GM19395 (cell line): ENCODE results near the gene FAM72B.
"Not testable (repeated sequence)": the region's sequence is repeated elsewhere in the genome, so short reads cannot be mapped to it uniquely, and the experiment has no call there.

ENCODE experiments used
- ATAC-seq: cut with Tn5 transposase; IDR thresholded peaks from one replicate; pipeline ENCODE4 v1.9.1; 2021; ENCODE audit warnings: mild to moderate bottlenecking, moderate library complexity; ENCODE audit not compliant: unreplicated experiment

The FAM72B gene

GRCh38 chr1:121200985-121201981, 17.1 kb upstream of the FAM72B start:
- ATAC-seq = not testable (repeated sequence)

- ATAC-seq = not testable (repeated sequence)
These were observed 16.1 kb upstream of the FAM72B start for GRCh38 chr1:121200232-121200631.

GRCh38 chr1:121199763-121200162, 15.6 kb upstream of the FAM72B start:
- not testable (repeated sequence) for ATAC-seq

- not testable (repeated sequence) for ATAC-seq
These were observed 13.1 kb upstream of the FAM72B start for GRCh38 chr1:121197095-121197882.

GRCh38 chr1:121192512-121192911, 8.4 kb upstream of the FAM72B start:
- ATAC-seq = not testable (repeated sequence)

GRCh38 chr1:121187914-121188313, 3.8 kb upstream of the FAM72B start:
- not testable (repeated sequence) for ATAC-seq

GRCh38 chr1:121186191-121186590, 2.1 kb upstream of the FAM72B start:
- ATAC-seq = not testable (repeated sequence)

- peak; percentile 5 for ATAC-seq
These were observed 1.1 kb upstream of the FAM72B start for GRCh38 chr1:121185140-121185708.

- ATAC-seq = not testable (repeated sequence)
These were observed 273 bp downstream of the FAM72B start for GRCh38 chr1:121183867-121184266.

GRCh38 chr1:121178197-121178596, 5.9 kb downstream of the FAM72B start:
- not testable (repeated sequence) for ATAC-seq

GRCh38 chr1:121176649-121177048, 7.5 kb downstream of the FAM72B start:
- not testable (repeated sequence) for ATAC-seq

GRCh38 chr1:121168152-121168668, 15.9 kb downstream of the FAM72B start:
- ATAC-seq = not testable (repeated sequence)

GRCh38 chr1:121167225-121167738, 16.9 kb downstream of the FAM72B start:
- not testable (repeated sequence) for ATAC-seq

GRCh38 chr1:121165296-121165695, 18.8 kb downstream of the FAM72B start:
- ATAC-seq = not testable (repeated sequence)

GRCh38 chr1:121163850-121164757, 20.0 kb downstream of the FAM72B start:
- ATAC-seq = not testable (repeated sequence)

- ATAC-seq = not testable (repeated sequence)
These were observed 22.8 kb downstream of the FAM72B start for GRCh38 chr1:121161199-121161901.

GRCh38 chr1:121160118-121160517, 24.0 kb downstream of the FAM72B start:
- not testable (repeated sequence) for ATAC-seq

- not testable (repeated sequence) for ATAC-seq
These were observed 26.5 kb downstream of the FAM72B start for GRCh38 chr1:121157609-121158008.
